Ishikawa (cell line): ENCODE measurements around the gene MYO9A.

ENCODE experiments used
- CEBPB ChIP-seq: IDR thresholded peaks from 2 replicates; pipeline ENCODE4 v1.6.1; 2012
- CREB1 ChIP-seq: IDR thresholded peaks from 2 replicates; pipeline ENCODE4 v1.6.1; 2012; ENCODE audit warnings: low read depth
- EGR1 ChIP-seq: IDR thresholded peaks from 2 replicates; pipeline ENCODE4 v1.6.1; 2012
- EP300 ChIP-seq: IDR thresholded peaks from 2 replicates; pipeline ENCODE4 v1.6.1; 2012; ENCODE audit warnings: borderline replicate concordance
- FOXM1 ChIP-seq: IDR thresholded peaks from 2 replicates; pipeline ENCODE4 v1.6.1; 2012; ENCODE audit warnings: low read depth, borderline replicate concordance
- NFIC ChIP-seq: IDR thresholded peaks from 2 replicates; pipeline ENCODE4 v1.6.1; 2012
- RAD21 ChIP-seq: IDR thresholded peaks from 2 replicates; pipeline ENCODE4 v1.6.1; 2012; ENCODE audit warnings: low read depth
- TAF1 ChIP-seq: IDR thresholded peaks from 2 replicates; pipeline ENCODE4 v1.6.1; 2012; ENCODE audit warnings: low read depth, mild to moderate bottlenecking
- TCF12 ChIP-seq: IDR thresholded peaks from 2 replicates; pipeline ENCODE4 v1.6.1; 2012; ENCODE audit warnings: low read depth
- TEAD4 ChIP-seq: IDR thresholded peaks from 2 replicates; pipeline ENCODE4 v1.6.1; 2012
- YY1 ChIP-seq: IDR thresholded peaks from 2 replicates; pipeline ENCODE4 v1.6.1; 2012; ENCODE audit warnings: low read depth
- ZBTB7A ChIP-seq: IDR thresholded peaks from 2 replicates; pipeline ENCODE4 v1.6.1; 2012; ENCODE audit warnings: low read depth
- TF ChIP-seq, protein P1 (sequence below): IDR thresholded peaks from 2 replicates; pipeline ENCODE4 v1.6.1; 2012; ENCODE audit warnings: low read depth, mild to moderate bottlenecking
- TF ChIP-seq, protein P2 (sequence below): IDR thresholded peaks from 2 replicates; pipeline ENCODE4 v1.6.1; 2012
- TF ChIP-seq, protein P3 (sequence below): IDR thresholded peaks from 2 replicates; pipeline ENCODE4 v1.6.1; 2012

Gene MYO9A

DNA sequence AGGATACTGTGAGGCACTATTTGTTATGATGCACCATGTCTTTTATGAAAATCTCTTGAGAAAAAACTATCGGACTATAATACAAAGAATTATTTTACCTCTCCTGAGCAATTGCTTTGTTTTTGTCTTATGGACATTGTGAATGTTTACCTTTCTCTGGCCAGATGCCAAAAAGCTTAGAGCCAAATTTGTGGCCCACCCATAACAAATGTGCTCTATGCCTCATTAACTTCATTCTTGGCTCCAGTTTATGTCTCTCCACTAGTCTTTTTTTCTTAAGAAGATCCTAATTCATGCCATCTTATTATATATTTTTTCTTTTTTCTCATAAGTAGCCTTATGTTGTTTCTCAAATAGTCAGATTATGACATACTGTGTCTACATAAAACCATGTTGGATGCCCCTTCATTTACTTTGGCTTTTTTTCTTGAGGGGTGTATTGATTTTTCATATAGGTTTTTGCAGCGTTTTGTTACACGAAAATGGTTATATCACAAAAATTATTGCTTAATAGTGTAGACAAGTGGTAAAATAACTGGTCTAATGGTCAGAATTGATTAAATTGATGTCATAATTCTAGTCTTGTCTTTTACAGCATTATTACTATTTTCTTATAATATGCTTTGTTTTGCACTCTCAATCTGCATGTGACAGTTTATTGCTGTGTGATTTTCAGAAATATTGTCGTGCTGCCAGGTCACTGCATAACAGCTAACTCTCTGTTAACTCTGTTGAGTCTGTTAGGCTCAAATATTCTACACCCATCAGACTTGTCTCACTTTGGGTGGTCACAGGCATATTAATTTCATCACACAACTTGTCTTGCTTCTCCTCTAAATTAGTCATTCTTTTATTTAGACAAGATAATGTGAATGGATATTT, 18.5 kb upstream of the MYO9A start:
- TF ChIP-seq TAF1 (no peak), NFIC (peak; percentile 98), CREB1 (no peak), EP300 (no peak), TCF12 (0 out of 2 replicates have a peak, but pooled peaks have one; percentile 43), TEAD4 (peak; percentile 33; the same call in 1 of the 2 replicates), FOXM1 (no peak)
- TF ChIP-seq, protein P1, sequence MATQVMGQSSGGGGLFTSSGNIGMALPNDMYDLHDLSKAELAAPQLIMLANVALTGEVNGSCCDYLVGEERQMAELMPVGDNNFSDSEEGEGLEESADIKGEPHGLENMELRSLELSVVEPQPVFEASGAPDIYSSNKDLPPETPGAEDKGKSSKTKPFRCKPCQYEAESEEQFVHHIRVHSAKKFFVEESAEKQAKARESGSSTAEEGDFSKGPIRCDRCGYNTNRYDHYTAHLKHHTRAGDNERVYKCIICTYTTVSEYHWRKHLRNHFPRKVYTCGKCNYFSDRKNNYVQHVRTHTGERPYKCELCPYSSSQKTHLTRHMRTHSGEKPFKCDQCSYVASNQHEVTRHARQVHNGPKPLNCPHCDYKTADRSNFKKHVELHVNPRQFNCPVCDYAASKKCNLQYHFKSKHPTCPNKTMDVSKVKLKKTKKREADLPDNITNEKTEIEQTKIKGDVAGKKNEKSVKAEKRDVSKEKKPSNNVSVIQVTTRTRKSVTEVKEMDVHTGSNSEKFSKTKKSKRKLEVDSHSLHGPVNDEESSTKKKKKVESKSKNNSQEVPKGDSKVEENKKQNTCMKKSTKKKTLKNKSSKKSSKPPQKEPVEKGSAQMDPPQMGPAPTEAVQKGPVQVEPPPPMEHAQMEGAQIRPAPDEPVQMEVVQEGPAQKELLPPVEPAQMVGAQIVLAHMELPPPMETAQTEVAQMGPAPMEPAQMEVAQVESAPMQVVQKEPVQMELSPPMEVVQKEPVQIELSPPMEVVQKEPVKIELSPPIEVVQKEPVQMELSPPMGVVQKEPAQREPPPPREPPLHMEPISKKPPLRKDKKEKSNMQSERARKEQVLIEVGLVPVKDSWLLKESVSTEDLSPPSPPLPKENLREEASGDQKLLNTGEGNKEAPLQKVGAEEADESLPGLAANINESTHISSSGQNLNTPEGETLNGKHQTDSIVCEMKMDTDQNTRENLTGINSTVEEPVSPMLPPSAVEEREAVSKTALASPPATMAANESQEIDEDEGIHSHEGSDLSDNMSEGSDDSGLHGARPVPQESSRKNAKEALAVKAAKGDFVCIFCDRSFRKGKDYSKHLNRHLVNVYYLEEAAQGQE, result no peak

DNA sequence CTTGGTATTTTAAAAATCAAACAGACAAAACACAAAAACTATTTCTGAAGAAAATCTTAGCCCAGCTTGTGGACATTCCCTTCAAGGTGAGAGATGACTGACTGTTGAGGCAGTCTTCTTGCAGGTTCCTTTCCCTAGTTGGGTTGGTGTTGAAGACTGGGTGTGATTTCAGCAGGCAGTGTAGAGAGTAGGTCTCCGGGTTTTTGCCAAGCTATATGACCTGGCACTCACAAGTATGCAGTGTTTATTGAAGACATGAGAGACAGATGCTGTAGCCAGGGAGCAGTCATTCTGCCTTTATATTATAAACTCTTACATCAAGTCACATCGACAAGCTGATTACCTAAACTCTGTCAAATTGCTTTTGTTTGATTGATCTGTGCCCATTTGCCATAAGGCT, 17.8 kb upstream of the MYO9A start:
- TF ChIP-seq TAF1, result no peak
- TF ChIP-seq RAD21, result no peak
- TF ChIP-seq CREB1, result no peak
- no peak for TF ChIP-seq EGR1
- TF ChIP-seq EP300, result no peak
- no peak for TF ChIP-seq TEAD4

DNA sequence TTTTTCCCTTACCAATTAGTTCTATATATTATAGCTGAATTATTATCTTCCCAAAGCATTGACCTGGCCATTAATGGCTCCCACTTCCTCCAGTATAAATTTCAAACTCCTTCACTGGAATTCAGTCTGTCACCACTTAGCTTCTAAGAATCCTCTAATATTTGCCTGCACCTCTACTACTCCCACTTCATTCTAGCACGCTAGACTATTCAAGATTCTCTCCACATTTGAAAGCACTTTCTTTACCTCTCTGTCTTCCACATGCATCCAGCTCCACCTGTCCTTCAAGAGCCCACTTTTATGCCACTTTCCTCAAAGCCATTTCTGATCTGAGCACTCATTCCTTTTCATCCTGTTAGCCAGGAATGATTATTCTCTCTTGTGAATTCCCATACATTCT, 15.3 kb upstream of the MYO9A start:
- TF ChIP-seq ZBTB7A (no peak), YY1 (no peak), CREB1 (no peak), EGR1 (no peak), CEBPB (no peak), TEAD4 (no peak), FOXM1 (no peak), TAF1 (no peak), TCF12 (no peak), RAD21 (no peak), EP300 (no peak)
- TF ChIP-seq, protein P2, sequence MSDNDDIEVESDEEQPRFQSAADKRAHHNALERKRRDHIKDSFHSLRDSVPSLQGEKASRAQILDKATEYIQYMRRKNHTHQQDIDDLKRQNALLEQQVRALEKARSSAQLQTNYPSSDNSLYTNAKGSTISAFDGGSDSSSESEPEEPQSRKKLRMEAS, result no peak
- TF ChIP-seq, protein P3, sequence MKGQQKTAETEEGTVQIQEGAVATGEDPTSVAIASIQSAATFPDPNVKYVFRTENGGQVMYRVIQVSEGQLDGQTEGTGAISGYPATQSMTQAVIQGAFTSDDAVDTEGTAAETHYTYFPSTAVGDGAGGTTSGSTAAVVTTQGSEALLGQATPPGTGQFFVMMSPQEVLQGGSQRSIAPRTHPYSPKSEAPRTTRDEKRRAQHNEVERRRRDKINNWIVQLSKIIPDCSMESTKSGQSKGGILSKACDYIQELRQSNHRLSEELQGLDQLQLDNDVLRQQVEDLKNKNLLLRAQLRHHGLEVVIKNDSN, result no peak

DNA sequence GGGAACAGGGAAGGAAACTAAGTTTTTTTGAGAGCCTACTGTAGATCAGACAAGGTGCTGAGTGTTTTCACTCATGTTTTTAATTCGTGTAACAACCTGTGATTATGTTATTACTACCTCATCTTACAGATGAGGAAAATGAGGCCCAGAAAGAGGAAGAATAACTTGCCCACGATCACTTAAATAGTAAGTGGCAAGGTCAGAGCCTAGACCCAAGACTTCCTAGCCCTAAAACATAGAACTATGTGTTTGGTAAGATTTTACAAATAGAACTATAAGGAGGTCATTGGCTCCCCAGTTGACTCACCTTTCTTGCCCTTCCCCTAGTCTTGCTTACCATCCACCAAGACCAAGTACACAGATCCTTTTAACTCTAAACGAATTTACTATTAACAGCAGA, 14.0 kb upstream of the MYO9A start:
- no peak for TF ChIP-seq CREB1
- TF ChIP-seq EGR1, result no peak
- no peak for TF ChIP-seq YY1
- TF ChIP-seq, protein P1, result no peak
- TF ChIP-seq FOXM1, result no peak
- TF ChIP-seq, protein P3, result no peak
- no peak for TF ChIP-seq ZBTB7A
- no peak for TF ChIP-seq TCF12
- no peak for TF ChIP-seq TEAD4
- TF ChIP-seq RAD21, result no peak
- TF ChIP-seq, protein P2, result no peak
- TF ChIP-seq NFIC, result no peak
- TF ChIP-seq EP300, result no peak
- no peak for TF ChIP-seq CEBPB
- TF ChIP-seq TAF1, result no peak

DNA sequence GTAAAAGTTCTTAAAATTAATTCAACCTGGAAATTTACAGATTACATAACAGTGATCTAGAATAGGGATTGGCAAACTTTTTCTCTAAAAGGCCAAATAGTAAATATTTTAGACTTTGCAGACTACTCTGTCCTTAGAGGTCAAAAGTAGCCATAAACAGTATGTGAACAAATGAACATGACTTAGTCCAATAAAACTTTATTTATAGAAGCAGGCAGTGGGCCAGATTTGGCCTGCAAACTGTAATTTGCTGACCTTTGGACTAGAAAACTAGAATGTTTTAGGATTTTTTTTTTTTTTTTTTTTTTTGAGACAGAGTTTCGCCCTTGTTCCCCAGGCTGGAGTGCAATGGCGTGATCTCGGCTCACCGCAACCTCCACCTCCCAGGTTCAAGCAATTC, 12.3 kb upstream of the MYO9A start:
- no peak for TF ChIP-seq EGR1
- TF ChIP-seq, protein P3, result no peak
- TF ChIP-seq FOXM1, result no peak
- no peak for TF ChIP-seq TCF12
- TF ChIP-seq NFIC, result no peak
- TF ChIP-seq, protein P2, result no peak
- no peak for TF ChIP-seq EP300
- no peak for TF ChIP-seq RAD21
- TF ChIP-seq YY1, result no peak
- TF ChIP-seq TEAD4, result no peak
- no peak for TF ChIP-seq CEBPB
- no peak for TF ChIP-seq TAF1
- TF ChIP-seq CREB1, result no peak
- TF ChIP-seq ZBTB7A, result no peak
- TF ChIP-seq, protein P1, result no peak
